NCI-H82 treated with DMSO at 0.1 percent for 48 hours (cell line): ENCODE data around the gene BEST4.
"Not testable (repeated sequence)": the region's sequence is repeated elsewhere in the genome, so short reads cannot be mapped to it uniquely, and the experiment has no call there.

Experiments
- DNase-seq: peaks from one replicate; lab custom pipeline; 2025; ENCODE audit not compliant: unreplicated experiment; lab: John Stamatoyannopoulos, UW

The BEST4 gene

GRCh38 chr1:44819608-44820327, 31.8 kb upstream of the BEST4 start:
- peak; percentile 91 for DNase-seq

GRCh38 chr1:44819196-44819607, 31.2 kb upstream of the BEST4 start:
- peak; percentile 70 for DNase-seq

- no peak for DNase-seq
These were observed 30.0 kb upstream of the BEST4 start for GRCh38 chr1:44817771-44818495.

GRCh38 chr1:44817307-44817706, 29.3 kb upstream of the BEST4 start:
- DNase-seq = no peak

- not testable (repeated sequence) for DNase-seq
These were observed 28.0 kb upstream of the BEST4 start for GRCh38 chr1:44815926-44816325.

GRCh38 chr1:44812822-44813543, 25.0 kb upstream of the BEST4 start:
- DNase-seq = no peak

GRCh38 chr1:44811234-44811633, 23.3 kb upstream of the BEST4 start:
- DNase-seq = no peak

- DNase-seq = not testable (repeated sequence)
These were observed 22.8 kb upstream of the BEST4 start for GRCh38 chr1:44810762-44811105.

- no peak for DNase-seq
These were observed 22.3 kb upstream of the BEST4 start for GRCh38 chr1:44810101-44810761.

- no peak for DNase-seq
These were observed 21.3 kb upstream of the BEST4 start for GRCh38 chr1:44808938-44809917.

- DNase-seq = no peak
These were observed 20.3 kb upstream of the BEST4 start, which contains the start of gene BTBD19 for GRCh38 chr1:44808063-44808937. TSS of gene BTBD19 (plus strand) at chr1:44808523. CDS start at chr1:44808821, 298 bp downstream.

- DNase-seq = peak; percentile 34
These were observed 19.5 kb upstream of the BEST4 start for GRCh38 chr1:44807364-44808062.

GRCh38 chr1:44806704-44807363, 18.9 kb upstream of the BEST4 start, which contains the start of gene DYNLT4:
TSS of gene DYNLT4 (minus strand) at chr1:44807351. CDS start at chr1:44806668, 683 bp downstream.
- no peak for DNase-seq

GRCh38 chr1:44806025-44806703, 18.2 kb upstream of the BEST4 start:
- DNase-seq = no peak

GRCh38 chr1:44805311-44806024, 17.5 kb upstream of the BEST4 start:
- DNase-seq = no peak

- DNase-seq = no peak
These were observed 15.5 kb upstream of the BEST4 start for GRCh38 chr1:44803312-44804095.
